Measurements from ENCODE around the gene IDE. TPM values are rescaled to one million over a fixed set of nuclear protein-coding genes. Genes with fewer than 3 reads are reported as not detected.

Gene IDE
- total RNA-seq = 10 to 100 TPM; 48.8 to 69.3 (median 62.2) TPM
- polyA plus RNA-seq = 10 to 100 TPM in 2 of 3 donors, 1 to 10 TPM in 1; 9.2 to 30.6 (median 18.7) TPM
- long read RNA-seq, donor 1, full-length matches to known transcripts = 16 of 21 reads
- long read RNA-seq, donor 1, partial matches to known transcripts = 1 of 21 reads
- long read RNA-seq, donor 1, other reads (novel, unspliced or antisense) = 4 of 21 reads
- long read RNA-seq, donor 2, full-length matches to known transcripts = 29 of 48 reads
- long read RNA-seq, donor 2, partial matches to known transcripts = 8 of 48 reads
- long read RNA-seq, donor 2, other reads (novel, unspliced or antisense) = 11 of 48 reads

DNA sequence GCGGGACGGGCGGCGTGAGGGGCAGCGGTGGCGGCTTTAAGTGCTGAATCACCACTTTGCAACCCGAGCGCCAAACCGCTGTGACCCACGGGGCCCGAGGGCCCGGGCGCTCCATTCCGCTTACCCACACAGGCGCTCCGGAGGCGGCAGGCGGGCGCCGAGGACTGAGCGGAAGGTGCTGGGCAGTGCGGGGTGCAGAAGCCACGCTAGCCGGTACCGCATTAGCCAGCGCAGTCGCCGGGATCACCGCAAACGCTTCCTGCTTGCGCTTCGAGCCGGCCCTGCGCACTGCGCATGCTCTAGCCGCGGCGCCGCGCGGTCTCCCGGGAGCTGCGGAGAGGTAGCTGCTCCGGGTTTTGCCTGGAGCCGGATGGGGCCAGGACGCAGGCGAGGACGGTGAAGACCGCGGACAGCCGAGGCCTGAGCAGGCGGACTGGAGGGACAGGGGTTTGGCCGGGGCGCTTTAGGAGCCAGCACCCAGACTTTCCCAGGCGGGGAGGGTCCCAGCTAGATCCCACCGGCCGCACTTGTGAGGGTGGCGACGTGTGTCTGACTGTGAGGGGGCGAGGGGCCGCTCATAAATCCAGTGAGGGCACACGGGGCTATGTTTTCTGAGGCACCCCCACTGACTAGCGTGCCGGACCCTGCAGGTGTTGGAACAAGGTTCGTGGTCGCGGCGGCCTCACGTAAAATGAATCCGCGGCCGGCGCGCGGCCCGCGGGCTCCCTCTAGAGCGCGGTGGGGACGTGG, at the start of gene IDE:
Gene IDE (minus strand): TSS at position 296 of the 750 bp plus-strand sequence. CDS start 74 bp downstream, at position 222.
- intact Hi-C loops (cut with DNase I) = loop anchor here (1.0 to 5.0 kb wide), 2 partner anchors 57 kb away; no protein-coding TSS in a partner anchor
- Histone ChIP-seq H3K9me3 (no peaks in the 10 kb centered on the region), H3K27ac (peak within 1 kb of the TSS; percentile 96), H3K36me3 (ENCODE audit: insufficient read depth in 1 of 2, low read depth in 1 of 2) (peaks cover 0 to 9% of the 10 kb centered on the region in 2 donors), H3K27me3 (ENCODE audit: insufficient read depth in 3 of 3, low read length in 2 of 3) (no peaks in the 10 kb centered on the region), H3K4me3 (peak within 1 kb of the TSS; percentile 93), H3K4me1 (peaks cover 39% of the 10 kb centered on the region)
- peak; percentile 93 to 94 (median 94) for ATAC-seq
- peak; percentile 89 to 93 for DNase-seq
- peak; percentile 74 for TF ChIP-seq CTCF (IDR thresholded peaks at IDR 0.05)
- WGBS, 3 donors = 0 to 1% (median 0%) methylated on average over 60 to 80 of the region's 80 CpGs

GRCh38 chr10:92619368-92619767, 45.5 kb upstream of the IDE start:
- no peaks in the 10 kb centered on the region for H3K4me1 ChIP-seq
- no peaks in the 10 kb centered on the region for H3K27me3 ChIP-seq (ENCODE audit: insufficient read depth in 3 of 3, low read length in 2 of 3)
- no peak for ATAC-seq
- no peak overlapping the region for H3K27ac ChIP-seq
- DNase-seq = no peak
- no peaks in the 10 kb centered on the region for H3K36me3 ChIP-seq (ENCODE audit: insufficient read depth in 1 of 2, low read depth in 1 of 2)
- no peaks in the 10 kb centered on the region for H3K9me3 ChIP-seq
- no peak overlapping the region for H3K4me3 ChIP-seq
- no peak for TF ChIP-seq CTCF (IDR thresholded peaks at IDR 0.05)
- intact Hi-C loops (cut with DNase I) = no loop called here

- no peak for TF ChIP-seq CTCF (IDR thresholded peaks at IDR 0.05)
- no peaks in the 10 kb centered on the region for H3K36me3 ChIP-seq (ENCODE audit: insufficient read depth in 1 of 2, low read depth in 1 of 2)
- no peak overlapping the region for H3K4me3 ChIP-seq
- intact Hi-C loops (cut with DNase I) = no loop called here
- DNase-seq (no peak), ATAC-seq (no peak)
- 99 to 100% (median 99%) methylated on average over 3 of the region's 3 CpGs for WGBS, 3 donors
- no peaks in the 10 kb centered on the region for H3K27me3 ChIP-seq (ENCODE audit: insufficient read depth in 3 of 3, low read length in 2 of 3)
- H3K9me3 ChIP-seq = no peaks in the 10 kb centered on the region
- no peak overlapping the region for H3K27ac ChIP-seq
- no peaks in the 10 kb centered on the region for H3K4me1 ChIP-seq
These were observed 41.6 kb upstream of the IDE start for GRCh38 chr10:92615515-92615914.

DNA sequence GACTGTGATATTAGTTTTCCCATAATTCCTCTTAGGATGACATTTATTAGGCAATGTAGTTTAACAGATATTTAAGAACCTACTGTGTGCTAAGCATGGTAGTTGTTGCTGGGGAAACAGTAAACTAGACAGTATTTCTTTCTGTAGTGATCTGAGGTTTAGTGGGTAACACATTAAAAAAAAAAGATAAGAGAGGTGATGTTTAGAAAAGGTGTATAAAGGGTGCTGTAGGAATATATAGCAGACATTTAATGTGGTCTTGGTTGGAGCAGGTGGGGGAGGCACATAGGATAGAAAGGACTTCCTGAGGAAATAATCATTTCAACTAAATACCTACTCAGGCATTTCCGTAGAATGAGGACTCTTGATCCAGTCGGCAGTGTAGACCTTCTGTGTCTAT, 30.9 kb upstream of the IDE start:
- DNase-seq (no peak), ATAC-seq (no peak)
- Histone ChIP-seq H3K36me3 (ENCODE audit: insufficient read depth in 1 of 2, low read depth in 1 of 2) (no peaks in the 10 kb centered on the region), H3K9me3 (no peaks in the 10 kb centered on the region), H3K27me3 (ENCODE audit: insufficient read depth in 3 of 3, low read length in 2 of 3) (no peaks in the 10 kb centered on the region), H3K27ac (no peak overlapping the region), H3K4me1 (no peaks in the 10 kb centered on the region), H3K4me3 (no peak overlapping the region)
- WGBS, 3 donors = 88 to 93% (median 88%) methylated on average over 2 of the region's 2 CpGs
- intact Hi-C loops (cut with DNase I) = no loop called here
- TF ChIP-seq CTCF (IDR thresholded peaks at IDR 0.05) = no peak
